ES-I3 (cell line): ENCODE measurements around the gene SLC30A7.
"Not testable (repeated sequence)": the region's sequence is repeated elsewhere in the genome, so short reads cannot be mapped to it uniquely, and the experiment has no call there.

Source experiments
- H3K36me3 ChIP-seq: 2 replicates; pipeline ENCODE4 v1.6.1; 2013; ENCODE audit warnings: mild to moderate bottlenecking, low read length, control low read depth, moderate library complexity; ENCODE audit not compliant: insufficient read depth
- H3K4me1 ChIP-seq: 2 replicates; pipeline ENCODE4 v1.6.1; 2013; ENCODE audit warnings: mild to moderate bottlenecking, control low read depth, low read length; ENCODE audit not compliant: insufficient read depth
- H3K9ac ChIP-seq: 2 replicates; pipeline ENCODE4 v1.6.1; 2013; ENCODE audit warnings: low read depth, mild to moderate bottlenecking, low read length, moderate library complexity
- H3K9me3 ChIP-seq: 2 replicates; pipeline ENCODE4 v1.6.1; 2013; ENCODE audit warnings: mild to moderate bottlenecking, low read length, moderate library complexity; ENCODE audit not compliant: control insufficient read depth, insufficient read depth

Gene SLC30A7

GRCh38 chr1:100936194-100936967, 40.5 kb downstream of the SLC30A7 start:
- H3K4me1 ChIP-seq: no peaks in the 10 kb centered on the region
- no peak overlapping the region for H3K9ac ChIP-seq
- no peaks in the 10 kb centered on the region; the same call in 1 of the 2 replicates for H3K9me3 ChIP-seq
- H3K36me3 ChIP-seq: no peaks in the 10 kb centered on the region; the same call in none of the 2 replicates

GRCh38 chr1:100941098-100941527, 45.2 kb downstream of the SLC30A7 start:
- Histone ChIP-seq H3K4me1 (no peaks in the 10 kb centered on the region), H3K36me3 (no peaks in the 10 kb centered on the region; the same call in none of the 2 replicates), H3K9me3 (no peaks in the 10 kb centered on the region; the same call in 1 of the 2 replicates), H3K9ac (no peak overlapping the region)

GRCh38 chr1:100941580-100942216, 45.8 kb downstream of the SLC30A7 start:
- Histone ChIP-seq H3K4me1 (no peaks in the 10 kb centered on the region), H3K36me3 (no peaks in the 10 kb centered on the region; the same call in none of the 2 replicates), H3K9ac (no peak overlapping the region), H3K9me3 (no peaks in the 10 kb centered on the region; the same call in 1 of the 2 replicates)

GRCh38 chr1:100942304-100943046, 46.6 kb downstream of the SLC30A7 start:
- Histone ChIP-seq H3K36me3 (no peaks in the 10 kb centered on the region; the same call in none of the 2 replicates), H3K9me3 (no peaks in the 10 kb centered on the region), H3K4me1 (no peaks in the 10 kb centered on the region), H3K9ac (no peak overlapping the region)

- peaks cover under 1% of the 10 kb centered on the region; the same call in 1 of the 2 replicates for H3K4me1 ChIP-seq
- no peak overlapping the region for H3K9ac ChIP-seq
- H3K36me3 ChIP-seq: no peaks in the 10 kb centered on the region; the same call in none of the 2 replicates
- H3K9me3 ChIP-seq: no peaks in the 10 kb centered on the region
Measured at GRCh38 chr1:100943533-100943932, 47.6 kb downstream of the SLC30A7 start.

GRCh38 chr1:100946064-100946463, 50.2 kb downstream of the SLC30A7 start:
- peaks cover 21% of the 10 kb centered on the region for H3K4me1 ChIP-seq
- not testable (repeated sequence) for H3K9ac ChIP-seq, H3K9me3 ChIP-seq, H3K36me3 ChIP-seq

GRCh38 chr1:100947816-100948215, 51.9 kb downstream of the SLC30A7 start:
- H3K4me1 ChIP-seq: peaks cover 32% of the 10 kb centered on the region
- H3K36me3 ChIP-seq, H3K9ac ChIP-seq, H3K9me3 ChIP-seq: not testable (repeated sequence)

- not testable (repeated sequence) for H3K9me3 ChIP-seq, H3K36me3 ChIP-seq, H3K9ac ChIP-seq
- H3K4me1 ChIP-seq: peaks cover 37% of the 10 kb centered on the region
Measured at GRCh38 chr1:100948721-100949405, 53.0 kb downstream of the SLC30A7 start.

GRCh38 chr1:100949515-100950158, 53.7 kb downstream of the SLC30A7 start:
- H3K36me3 ChIP-seq, H3K9ac ChIP-seq, H3K9me3 ChIP-seq: not testable (repeated sequence)
- H3K4me1 ChIP-seq: peaks cover 41% of the 10 kb centered on the region

GRCh38 chr1:100950337-100950736, 54.4 kb downstream of the SLC30A7 start:
- peaks cover 5% of the 10 kb centered on the region; the same call in 1 of the 2 replicates for H3K36me3 ChIP-seq
- no peak overlapping the region for H3K9ac ChIP-seq
- no peaks in the 10 kb centered on the region for H3K9me3 ChIP-seq
- peaks cover 44% of the 10 kb centered on the region for H3K4me1 ChIP-seq

- Histone ChIP-seq H3K36me3 (peaks cover 5% of the 10 kb centered on the region; the same call in 1 of the 2 replicates), H3K9ac (no peak overlapping the region), H3K9me3 (no peaks in the 10 kb centered on the region), H3K4me1 (peaks cover 46% of the 10 kb centered on the region)
Measured at GRCh38 chr1:100950781-100951180, 54.9 kb downstream of the SLC30A7 start.

- H3K4me1 ChIP-seq: peaks cover 46% of the 10 kb centered on the region
- H3K9me3 ChIP-seq: no peaks in the 10 kb centered on the region
- H3K36me3 ChIP-seq: peaks cover 5% of the 10 kb centered on the region; the same call in 1 of the 2 replicates
- H3K9ac ChIP-seq: no peak overlapping the region
Measured at GRCh38 chr1:100952104-100952745, 56.3 kb downstream of the SLC30A7 start.

- H3K9ac ChIP-seq, H3K36me3 ChIP-seq, H3K9me3 ChIP-seq: not testable (repeated sequence)
- peaks cover 46% of the 10 kb centered on the region for H3K4me1 ChIP-seq
Measured at GRCh38 chr1:100952970-100953369, 57.1 kb downstream of the SLC30A7 start.
